Endothelial cell of umbilical vein (primary cell): ENCODE measurements around the gene SKAP1. TPM values are rescaled to one million over a fixed set of nuclear protein-coding genes. Genes with fewer than 3 reads are reported as not detected.

Experiments
- BruUV-seq: library from RNA; stranded (reverse); fragments of 400-500 nt; replicated peaks from 2 replicates; lab custom pipeline; 2021; lab: Mats Ljungman, UMichigan
- CTCF ChIA-PET: fragments of 300-600, 350-600 bp; sonication (Branson Sonifier 250); formaldehyde crosslinking; loops from one replicate; lab custom pipeline; 2021; ENCODE audit warnings: antibody characterized with exemption, inconsistent platforms; lab: Charles Lee
- POLR2A ChIA-PET: fragments of 300-600, 350-600 bp; sonication (Branson Sonifier 250); formaldehyde crosslinking; loops from one replicate; lab custom pipeline; 2021; ENCODE audit warnings: antibody characterized with exemption, inconsistent platforms; lab: Charles Lee
- DNase-seq: peaks from one replicate; pipeline ENCODE4 v3.0.0-alpha.2; 2011; ENCODE audit warnings: low read depth, low spot score
- FAIRE-seq: peaks from 2 replicates; lab custom pipeline; 2011; peaks lifted over from hg19 to GRCh38; lab: Jason Lieb, UNC
- H2AFZ ChIP-seq: 2 replicates; pipeline ENCODE4 v1.6.0; 2012; ENCODE audit warnings: low read depth, low read length, control low read depth, inconsistent platforms
- H3K27ac ChIP-seq: 2 replicates; pipeline ENCODE4 v1.5.1; 2011; ENCODE audit warnings: low read depth, mild to moderate bottlenecking, control low read depth, low read length, moderate library complexity; ENCODE audit not compliant: insufficient read depth
- H3K27me3 ChIP-seq, 2 experiments: 2 replicates each; pipeline versions ENCODE4 v1.6.0 to v1.6.1; 2011; ENCODE audit warnings: low read length in 2 of 2, mixed read lengths in 1 of 2; ENCODE audit not compliant: control insufficient read depth in 2 of 2, insufficient read depth in 2 of 2
- H3K36me3 ChIP-seq, 2 experiments: 2 replicates in 1 of 2; 3 replicates in 1 of 2; pipeline ENCODE4 v1.5.1; 2011; ENCODE audit warnings: low read length in 2 of 2, mild to moderate bottlenecking in 1 of 2, moderate library complexity in 1 of 2; ENCODE audit not compliant: control insufficient read depth in 2 of 2, insufficient read depth in 2 of 2; ENCODE audit errors: extremely low read depth in 1 of 2
- H3K4me1 ChIP-seq: 3 replicates; pipeline ENCODE4 v1.5.1; 2011; ENCODE audit warnings: mild to moderate bottlenecking, low read length; ENCODE audit not compliant: control insufficient read depth, insufficient read depth; ENCODE audit errors: extremely low read depth
- H3K4me2 ChIP-seq: 2 replicates; pipeline ENCODE4 v1.6.1; 2011; ENCODE audit warnings: low read length, control low read depth, mixed read lengths; ENCODE audit not compliant: insufficient read depth
- H3K4me3 ChIP-seq, 3 experiments: fragments of 200-600 bp in 1 of 3; sonication (generic), shearing (Covaris generic) in 1 of 3; replicated peaks in 1 of 3; 2 replicates each; pipeline ENCODE4 v1.5.1; 2011 to 2016; ENCODE audit warnings: control low read depth in 3 of 3, low read length in 3 of 3, mild to moderate bottlenecking in 2 of 3, inconsistent platforms in 1 of 3, low read depth in 1 of 3, moderate library complexity in 1 of 3; ENCODE audit not compliant: insufficient read depth in 1 of 3
- H3K79me2 ChIP-seq: 2 replicates; pipeline ENCODE4 v1.6.0; 2012; ENCODE audit warnings: low read length, inconsistent platforms; ENCODE audit not compliant: control insufficient read depth, insufficient read depth
- H3K9ac ChIP-seq: replicated peaks from 2 replicates; pipeline ENCODE3; 2011; ENCODE audit warnings: low read length, control low read depth; ENCODE audit not compliant: insufficient read depth; ENCODE audit errors: extremely low read depth
- H3K9me1 ChIP-seq: replicated peaks from 3 replicates; pipeline ENCODE4 v1.6.0; 2011; ENCODE audit warnings: mild to moderate bottlenecking, low read length; ENCODE audit not compliant: control insufficient read depth, insufficient read depth; ENCODE audit errors: extremely low read depth
- H3K9me3 ChIP-seq: replicated peaks from 2 replicates; pipeline ENCODE4 v1.5.1; 2012; ENCODE audit warnings: low read length, inconsistent platforms; ENCODE audit not compliant: control insufficient read depth, insufficient read depth
- H4K20me1 ChIP-seq: replicated peaks from 2 replicates; pipeline ENCODE3; 2011; ENCODE audit warnings: mild to moderate bottlenecking, low read length; ENCODE audit not compliant: control insufficient read depth, insufficient read depth; ENCODE audit errors: extremely low read depth
- EZH2 ChIP-seq: IDR thresholded peaks from 2 replicates; pipeline ENCODE4 v1.6.1; 2012; ENCODE audit warnings: borderline replicate concordance, low read depth, mild to moderate bottlenecking, moderate library complexity, low read length, inconsistent platforms; ENCODE audit not compliant: severe bottlenecking
- FOS ChIP-seq: IDR thresholded peaks from 2 replicates; pipeline ENCODE4 v1.6.1; 2011; ENCODE audit warnings: mild to moderate bottlenecking, low read length, moderate library complexity, borderline replicate concordance; ENCODE audit not compliant: insufficient read depth
- GATA2 ChIP-seq: IDR thresholded peaks from 2 replicates; pipeline ENCODE4 v1.7.0; 2011; ENCODE audit warnings: low read depth, mild to moderate bottlenecking, moderate library complexity, mixed read lengths, low read length; ENCODE audit not compliant: insufficient read length, insufficient read depth
- POLR2A ChIP-seq: IDR thresholded peaks from 2 replicates; pipeline ENCODE4 v1.6.1; 2012; ENCODE audit warnings: low read depth, mild to moderate bottlenecking, control low read depth, low read length
- dilution Hi-C: fragments of 300-500 bp; cut with MboI; formaldehyde crosslinking; loops from one replicate; pipeline ENCODE4 v1.15.0; 2019; ENCODE audit warnings: low sequenced_read_pairs; ENCODE audit not compliant: extremely low pct_ligation_motif_present
- intact Hi-C: fragments of 100-400 bp; cut with micrococcal nuclease; formaldehyde crosslinking; loops from one replicate; pipeline ENCODE4 v1.10.0; 2022
- polyA plus RNA-seq, 4 experiments: library from polyadenylated mRNA; depleted of rRNA in 3 of 4; stranded (reverse) in 3 of 4; unstranded in 1 of 4; fragments of >200 nt; gene quantifications; 2 replicates each; pipeline versions ENCODE4 v1.2.1 to v1.2.3, GENCODE V29; 2011 to 2012; ENCODE audit warnings: missing spikeins in 1 of 4
- total RNA-seq: library from RNA; stranded (reverse); gene quantifications from 2 replicates; pipeline ENCODE4 v1.2.3, GENCODE V29; 2021
- TF ChIP-seq, protein P1 (sequence below): IDR thresholded peaks from 2 replicates; pipeline ENCODE4 v1.6.1; 2011; ENCODE audit not compliant: insufficient read depth, insufficient read length
- TF ChIP-seq, protein P2 (sequence below), 2 donors: IDR thresholded peaks; 1 replicate in 1 of 2; 2 replicates in 1 of 2; pipeline ENCODE4 v1.5.1; 2011; ENCODE audit warnings: low read length in 2 of 2, mild to moderate bottlenecking in 2 of 2, moderate library complexity in 2 of 2, control low read depth in 1 of 2, inconsistent platforms in 1 of 2, low read depth in 1 of 2; ENCODE audit not compliant: insufficient read depth in 1 of 2; ENCODE audit errors: extremely low read depth in 1 of 2

Gene SKAP1
- total and polyA plus RNA-seq, 2 donors (not counting 3 experiments of a cell fraction or from before 2014, with no cell fraction given): 0.75 TPM; not detected in 1

DNA sequence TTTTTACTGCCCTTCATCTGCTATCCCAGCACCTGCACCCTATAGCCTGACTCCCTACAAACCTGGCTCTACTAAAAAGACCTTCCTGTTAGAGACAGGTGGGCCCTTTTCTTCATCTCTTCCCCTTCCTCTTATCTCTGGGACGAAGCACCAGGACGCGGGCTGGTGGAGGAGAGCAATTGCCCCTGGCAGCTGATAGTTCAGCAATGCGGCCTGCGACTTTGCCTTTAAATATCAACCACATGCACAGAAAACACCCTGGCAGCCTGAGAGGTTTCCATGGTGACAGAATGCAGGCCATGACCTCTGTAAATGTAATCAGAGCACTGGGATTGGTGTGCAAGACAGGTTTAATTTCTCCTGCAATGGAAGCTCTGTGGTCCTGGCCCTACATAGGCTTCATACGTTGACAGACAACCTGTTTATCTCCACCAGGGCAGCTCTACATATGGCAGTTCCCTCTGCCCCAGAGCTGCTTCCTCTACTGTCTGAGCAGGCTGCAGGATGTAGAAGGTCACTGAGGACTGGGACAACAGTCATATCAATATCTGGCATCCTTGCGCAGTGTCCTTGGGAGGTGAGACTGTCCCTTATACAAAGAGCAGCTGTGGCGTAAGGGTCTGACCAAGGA lies 10.0 kb upstream of the SKAP1 start:
- H3K4me3 ChIP-seq: no peak overlapping the region
- H3K36me3 ChIP-seq: no peaks in the 10 kb centered on the region
- H3K9ac ChIP-seq: no peak overlapping the region
- no peak for DNase-seq
- BruUV-seq: no TSS peak
- no peaks in the 10 kb centered on the region for H3K9me1 ChIP-seq
- H3K79me2 ChIP-seq: no peaks in the 10 kb centered on the region
- H3K4me2 ChIP-seq: no peak overlapping the region
- H4K20me1 ChIP-seq: no peaks in the 10 kb centered on the region
- H3K27me3 ChIP-seq: peaks cover 26% of the 10 kb centered on the region in 2 experiments
- dilution Hi-C loops (no loop called here), intact Hi-C loops (no loop called here)
- H3K4me1 ChIP-seq: peaks cover 5% of the 10 kb centered on the region
- H2AFZ ChIP-seq: no peak overlapping the region
- TF ChIP-seq, protein P1, sequence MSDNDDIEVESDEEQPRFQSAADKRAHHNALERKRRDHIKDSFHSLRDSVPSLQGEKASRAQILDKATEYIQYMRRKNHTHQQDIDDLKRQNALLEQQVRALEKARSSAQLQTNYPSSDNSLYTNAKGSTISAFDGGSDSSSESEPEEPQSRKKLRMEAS: no peak
- TF ChIP-seq FOS: no peak
- TF ChIP-seq, protein P2, sequence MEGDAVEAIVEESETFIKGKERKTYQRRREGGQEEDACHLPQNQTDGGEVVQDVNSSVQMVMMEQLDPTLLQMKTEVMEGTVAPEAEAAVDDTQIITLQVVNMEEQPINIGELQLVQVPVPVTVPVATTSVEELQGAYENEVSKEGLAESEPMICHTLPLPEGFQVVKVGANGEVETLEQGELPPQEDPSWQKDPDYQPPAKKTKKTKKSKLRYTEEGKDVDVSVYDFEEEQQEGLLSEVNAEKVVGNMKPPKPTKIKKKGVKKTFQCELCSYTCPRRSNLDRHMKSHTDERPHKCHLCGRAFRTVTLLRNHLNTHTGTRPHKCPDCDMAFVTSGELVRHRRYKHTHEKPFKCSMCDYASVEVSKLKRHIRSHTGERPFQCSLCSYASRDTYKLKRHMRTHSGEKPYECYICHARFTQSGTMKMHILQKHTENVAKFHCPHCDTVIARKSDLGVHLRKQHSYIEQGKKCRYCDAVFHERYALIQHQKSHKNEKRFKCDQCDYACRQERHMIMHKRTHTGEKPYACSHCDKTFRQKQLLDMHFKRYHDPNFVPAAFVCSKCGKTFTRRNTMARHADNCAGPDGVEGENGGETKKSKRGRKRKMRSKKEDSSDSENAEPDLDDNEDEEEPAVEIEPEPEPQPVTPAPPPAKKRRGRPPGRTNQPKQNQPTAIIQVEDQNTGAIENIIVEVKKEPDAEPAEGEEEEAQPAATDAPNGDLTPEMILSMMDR (IDR thresholded peaks at IDR 0.05; ENCODE audit: extremely low read depth in 1 of 2, insufficient read depth in 1 of 2, low read depth in 1 of 2, low read length in 2 of 2): no peak
- no peak for TF ChIP-seq EZH2
- no peak for TF ChIP-seq POLR2A
- TF ChIP-seq GATA2: no peak
- H3K27ac ChIP-seq: no peak overlapping the region
- H3K9me3 ChIP-seq: no peaks in the 10 kb centered on the region
- FAIRE-seq: no peak
- CTCF ChIA-PET: interaction anchor here (1.4 to 1.5 kb wide), 2 partner anchors 17 to 196 kb away, joined by 3 to 4 read pairs; no protein-coding TSS in a partner anchor
- POLR2A ChIA-PET: no interaction called here
